VCaP (cell line): ENCODE data around the gene ZMAT3.
"Not testable (repeated sequence)": the region's sequence is repeated elsewhere in the genome, so short reads cannot be mapped to it uniquely, and the experiment has no call there.

Experiments
- H3K27ac ChIP-seq: fragments of 450-650 bp; 2 replicates; pipeline ENCODE4 v1.5.1; 2017
- TF ChIP-seq, protein P1 (sequence below): fragments of 450-650 bp; conservative IDR thresholded peaks from 2 replicates; pipeline ENCODE4 v1.5.1; 2017; ENCODE audit warnings: mild to moderate bottlenecking, moderate library complexity

The ZMAT3 gene

GRCh38 chr3:179071323-179072099, at the start of gene ZMAT3:
TSS of gene ZMAT3 (minus strand) at chr3:179071809. CDS start at chr3:179067752, 4,057 bp downstream.
- TF ChIP-seq, protein P1, sequence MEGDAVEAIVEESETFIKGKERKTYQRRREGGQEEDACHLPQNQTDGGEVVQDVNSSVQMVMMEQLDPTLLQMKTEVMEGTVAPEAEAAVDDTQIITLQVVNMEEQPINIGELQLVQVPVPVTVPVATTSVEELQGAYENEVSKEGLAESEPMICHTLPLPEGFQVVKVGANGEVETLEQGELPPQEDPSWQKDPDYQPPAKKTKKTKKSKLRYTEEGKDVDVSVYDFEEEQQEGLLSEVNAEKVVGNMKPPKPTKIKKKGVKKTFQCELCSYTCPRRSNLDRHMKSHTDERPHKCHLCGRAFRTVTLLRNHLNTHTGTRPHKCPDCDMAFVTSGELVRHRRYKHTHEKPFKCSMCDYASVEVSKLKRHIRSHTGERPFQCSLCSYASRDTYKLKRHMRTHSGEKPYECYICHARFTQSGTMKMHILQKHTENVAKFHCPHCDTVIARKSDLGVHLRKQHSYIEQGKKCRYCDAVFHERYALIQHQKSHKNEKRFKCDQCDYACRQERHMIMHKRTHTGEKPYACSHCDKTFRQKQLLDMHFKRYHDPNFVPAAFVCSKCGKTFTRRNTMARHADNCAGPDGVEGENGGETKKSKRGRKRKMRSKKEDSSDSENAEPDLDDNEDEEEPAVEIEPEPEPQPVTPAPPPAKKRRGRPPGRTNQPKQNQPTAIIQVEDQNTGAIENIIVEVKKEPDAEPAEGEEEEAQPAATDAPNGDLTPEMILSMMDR, result no peak
- H3K27ac ChIP-seq, result peak within 1 kb of the TSS; percentile 76

DNA sequence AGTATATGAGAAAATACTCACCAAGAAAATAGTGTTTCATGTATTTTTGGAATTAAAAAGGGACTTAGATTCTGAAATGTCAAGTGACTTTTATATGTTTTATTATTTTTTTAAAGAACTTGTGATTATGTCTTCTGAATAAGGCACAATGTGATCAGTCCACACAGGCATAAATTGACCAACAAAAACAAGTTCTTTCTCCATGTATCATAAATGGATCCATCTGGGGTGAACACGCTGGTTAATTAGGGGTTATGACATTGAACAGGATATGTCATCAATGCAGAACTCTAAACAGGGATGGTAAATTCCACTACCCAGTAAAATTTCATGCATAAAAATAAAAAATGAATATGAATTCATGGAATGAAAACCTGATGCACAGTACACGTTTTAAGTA, 45.2 kb upstream of the ZMAT3 start:
- TF ChIP-seq, protein P1, result no peak
- H3K27ac ChIP-seq, result no peak overlapping the region

DNA sequence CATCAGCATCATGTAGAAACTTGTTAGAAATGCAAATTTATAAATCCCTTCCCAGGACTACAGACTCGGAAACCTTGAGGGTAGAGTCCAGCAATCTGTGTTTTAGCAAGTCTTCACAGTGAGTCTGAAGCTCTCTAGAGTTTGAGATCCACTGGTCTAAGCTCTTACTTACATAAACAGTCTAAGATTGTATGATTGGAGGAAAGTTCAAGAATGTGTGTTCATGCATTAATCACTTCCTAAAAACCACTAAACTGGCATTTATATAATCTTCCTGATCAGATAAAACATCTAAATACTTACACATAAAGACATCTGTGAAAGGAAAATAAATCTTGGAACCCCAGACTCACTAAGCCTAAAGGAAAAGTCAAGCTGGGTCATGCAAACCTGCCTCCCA, 43.8 kb upstream of the ZMAT3 start:
- H3K27ac ChIP-seq, result not testable (repeated sequence)

- H3K27ac ChIP-seq, result no peak overlapping the region
- TF ChIP-seq, protein P1, result no peak
These were observed 42.3 kb upstream of the ZMAT3 start for GRCh38 chr3:179113903-179114302.

DNA sequence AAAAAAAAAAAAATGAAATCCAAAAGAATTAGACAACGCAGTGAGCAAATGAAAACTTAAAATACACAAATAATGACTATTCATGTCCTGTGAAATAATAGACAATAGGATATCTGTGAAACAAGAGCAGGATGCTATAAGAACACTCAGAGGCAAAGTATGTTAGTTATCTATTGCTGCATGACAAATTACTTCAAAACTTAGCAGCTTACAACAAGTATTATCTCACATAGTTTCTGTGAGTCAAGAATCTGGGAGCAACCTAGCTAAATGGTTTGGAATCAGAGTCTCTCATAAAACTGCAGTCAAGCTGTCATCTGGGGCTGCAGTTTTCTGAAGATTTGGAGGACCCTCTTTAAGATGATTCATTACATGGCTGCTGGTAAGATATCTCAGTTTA, 36.5 kb upstream of the ZMAT3 start:
- TF ChIP-seq, protein P1, result no peak

DNA sequence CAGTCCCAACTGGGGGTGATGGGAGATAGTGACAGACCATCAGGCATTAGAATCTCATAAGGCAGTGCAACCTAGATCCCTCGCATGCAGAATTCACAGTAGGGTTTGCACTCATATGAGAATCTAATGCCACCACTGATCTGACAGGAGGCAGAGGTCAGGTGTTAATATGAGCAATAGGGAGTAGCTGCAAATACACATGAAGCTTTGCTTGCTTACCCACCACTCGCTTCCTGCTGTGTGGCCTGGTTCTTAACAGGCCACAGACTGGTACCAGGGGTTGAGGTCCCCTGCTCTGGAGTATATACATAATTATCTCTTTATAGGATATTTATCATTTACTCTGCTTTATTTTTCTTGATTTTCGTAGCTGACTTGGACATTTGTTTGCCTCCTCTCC, 36.0 kb upstream of the ZMAT3 start:
- TF ChIP-seq, protein P1, result no peak
- no peak overlapping the region for H3K27ac ChIP-seq

More for the DNA sequence above, 36.5 kb upstream of the ZMAT3 start:
- H3K27ac ChIP-seq, result no peak overlapping the region

DNA sequence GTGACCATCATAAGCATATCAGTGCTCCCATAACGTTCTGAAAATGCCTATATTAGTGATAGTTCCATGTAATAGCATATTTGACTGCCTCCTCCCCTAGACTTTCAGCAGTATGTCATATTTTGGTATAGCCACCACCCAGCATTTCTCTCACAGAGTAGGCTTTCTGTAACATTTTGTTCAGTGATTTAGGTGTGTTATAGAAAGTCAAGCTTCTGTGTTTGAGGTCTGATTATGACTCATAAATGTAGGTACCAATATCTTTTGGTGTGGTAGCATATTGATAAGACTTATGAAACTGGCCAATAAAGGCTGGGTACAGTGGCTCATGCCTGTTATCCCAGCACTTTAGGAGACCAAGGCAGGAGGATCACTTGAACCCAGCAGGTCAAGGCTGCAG, 34.3 kb upstream of the ZMAT3 start:
- TF ChIP-seq, protein P1, result no peak
- no peak overlapping the region for H3K27ac ChIP-seq

GRCh38 chr3:179100652-179101051, 29.0 kb upstream of the ZMAT3 start:
- H3K27ac ChIP-seq, result no peak overlapping the region
- TF ChIP-seq, protein P1, result no peak
